ENCODE data around the gene MBD3L2B. TPM values are rescaled to one million over a fixed set of nuclear protein-coding genes. Genes with fewer than 3 reads are reported as not detected.

MBD3L2B gene
- polyA plus RNA-seq, 1 donor (not counting 4 experiments of a cell fraction or from before 2014, with no cell fraction given): not detected

- DNase-seq (ENCODE audit: low read depth, low spot score) (no peak), FAIRE-seq (no peak)
- TF ChIP-seq CTCF (optimal IDR thresholded peaks at IDR 0.05 in 1 of 3, IDR thresholded peaks at IDR 0.05 in 1 of 3, conservative IDR thresholded peaks at IDR 0.05 in 1 of 3; ENCODE audit: extremely low read depth in 1 of 3, insufficient read depth in 2 of 3, low read length in 3 of 3) (no peak), EZH2 (IDR thresholded peaks at IDR 0.05; ENCODE audit: low read length) (no peak)
- H4K20me1 ChIP-seq (ENCODE audit: control insufficient read depth, extremely low read depth, insufficient read depth, low read length): no peaks in the 10 kb centered on the region
- no peak overlapping the region for H3K9ac ChIP-seq (ENCODE audit: control insufficient read depth, extremely low read depth, insufficient read depth, low read length)
- H3K4me1 ChIP-seq (ENCODE audit: control insufficient read depth, extremely low read depth, insufficient read depth, low read length): no peaks in the 10 kb centered on the region
- no peak overlapping the region for H3K27ac ChIP-seq (ENCODE audit: control insufficient read depth, insufficient read depth, low read length)
- dilution Hi-C loops (cut with MboI; ENCODE audit: extremely low pct_ligation_motif_present, low sequenced_read_pairs): no loop called here
- H3K9me3 ChIP-seq (ENCODE audit: control insufficient read depth, low read depth, low read length): no peaks in the 10 kb centered on the region
- no peaks in the 10 kb centered on the region for H3K36me3 ChIP-seq (ENCODE audit: control insufficient read depth in 2 of 2, extremely low read depth in 1 of 2, insufficient read depth in 2 of 2, low read length in 2 of 2)
- H3K79me2 ChIP-seq (ENCODE audit: control insufficient read depth, insufficient read depth, low read length): no peaks in the 10 kb centered on the region
- H3K27me3 ChIP-seq (ENCODE audit: control insufficient read depth, extremely low read depth, insufficient read depth, low read length): no peaks in the 10 kb centered on the region
- H3K9me1 ChIP-seq (ENCODE audit: control insufficient read depth, extremely low read depth, insufficient read depth, low read length): no peaks in the 10 kb centered on the region
- no peak overlapping the region for H3K4me2 ChIP-seq (ENCODE audit: control insufficient read depth, extremely low read depth, insufficient read depth, low read depth, low read length)
- no peak overlapping the region for H3K4me3 ChIP-seq (ENCODE audit: control insufficient read depth in 2 of 3, extremely low read depth in 1 of 3, insufficient read depth in 2 of 3, low read depth in 1 of 3, low read length in 3 of 3)
- H2AFZ ChIP-seq (ENCODE audit: control insufficient read depth, low read length): no peak overlapping the region
Observed at GRCh38 chr19:6979399-6979798, 41.8 kb downstream of the MBD3L2B start.

- no peaks in the 10 kb centered on the region for H3K36me3 ChIP-seq (ENCODE audit: control insufficient read depth in 2 of 2, extremely low read depth in 1 of 2, insufficient read depth in 2 of 2, low read length in 2 of 2)
- no peak for FAIRE-seq
- no peaks in the 10 kb centered on the region for H3K9me3 ChIP-seq (ENCODE audit: control insufficient read depth, low read depth, low read length)
- H3K27me3 ChIP-seq (ENCODE audit: control insufficient read depth, extremely low read depth, insufficient read depth, low read length): no peaks in the 10 kb centered on the region
- dilution Hi-C loops (cut with MboI; ENCODE audit: extremely low pct_ligation_motif_present, low sequenced_read_pairs): no loop called here
- H3K4me3 ChIP-seq (ENCODE audit: control insufficient read depth in 2 of 3, extremely low read depth in 1 of 3, insufficient read depth in 2 of 3, low read depth in 1 of 3, low read length in 3 of 3): no peak overlapping the region
- no peaks in the 10 kb centered on the region for H4K20me1 ChIP-seq (ENCODE audit: control insufficient read depth, extremely low read depth, insufficient read depth, low read length)
- H3K4me1 ChIP-seq (ENCODE audit: control insufficient read depth, extremely low read depth, insufficient read depth, low read length): no peaks in the 10 kb centered on the region
- no peak for DNase-seq (ENCODE audit: low read depth, low spot score)
- H3K9me1 ChIP-seq (ENCODE audit: control insufficient read depth, extremely low read depth, insufficient read depth, low read length): no peaks in the 10 kb centered on the region
- no peaks in the 10 kb centered on the region for H3K79me2 ChIP-seq (ENCODE audit: control insufficient read depth, insufficient read depth, low read length)
- no peak overlapping the region for H2AFZ ChIP-seq (ENCODE audit: control insufficient read depth, low read length)
- TF ChIP-seq CTCF (optimal IDR thresholded peaks at IDR 0.05 in 1 of 3, IDR thresholded peaks at IDR 0.05 in 1 of 3, conservative IDR thresholded peaks at IDR 0.05 in 1 of 3; ENCODE audit: extremely low read depth in 1 of 3, insufficient read depth in 2 of 3, low read length in 3 of 3): no peak
- no peak for TF ChIP-seq EZH2 (IDR thresholded peaks at IDR 0.05; ENCODE audit: low read length)
- no peak overlapping the region for H3K27ac ChIP-seq (ENCODE audit: control insufficient read depth, insufficient read depth, low read length)
- H3K9ac ChIP-seq (ENCODE audit: control insufficient read depth, extremely low read depth, insufficient read depth, low read length): no peak overlapping the region
- no peak overlapping the region for H3K4me2 ChIP-seq (ENCODE audit: control insufficient read depth, extremely low read depth, insufficient read depth, low read depth, low read length)
Observed at GRCh38 chr19:6976197-6976596, 45.0 kb downstream of the MBD3L2B start.

All from keratinocyte (primary cell).